HPDE6-E6E7 (cell line): Measurements from ENCODE around the gene PLCE1.
"Not testable (repeated sequence)": the region's sequence is repeated elsewhere in the genome, so short reads cannot be mapped to it uniquely, and the experiment has no call there.

ENCODE experiments used
- DNase-seq: peaks from one replicate; pipeline ENCODE4 v3.0.0; 2011; ENCODE audit warnings: missing footprints; ENCODE audit errors: extremely low spot score

The PLCE1 gene

DNA sequence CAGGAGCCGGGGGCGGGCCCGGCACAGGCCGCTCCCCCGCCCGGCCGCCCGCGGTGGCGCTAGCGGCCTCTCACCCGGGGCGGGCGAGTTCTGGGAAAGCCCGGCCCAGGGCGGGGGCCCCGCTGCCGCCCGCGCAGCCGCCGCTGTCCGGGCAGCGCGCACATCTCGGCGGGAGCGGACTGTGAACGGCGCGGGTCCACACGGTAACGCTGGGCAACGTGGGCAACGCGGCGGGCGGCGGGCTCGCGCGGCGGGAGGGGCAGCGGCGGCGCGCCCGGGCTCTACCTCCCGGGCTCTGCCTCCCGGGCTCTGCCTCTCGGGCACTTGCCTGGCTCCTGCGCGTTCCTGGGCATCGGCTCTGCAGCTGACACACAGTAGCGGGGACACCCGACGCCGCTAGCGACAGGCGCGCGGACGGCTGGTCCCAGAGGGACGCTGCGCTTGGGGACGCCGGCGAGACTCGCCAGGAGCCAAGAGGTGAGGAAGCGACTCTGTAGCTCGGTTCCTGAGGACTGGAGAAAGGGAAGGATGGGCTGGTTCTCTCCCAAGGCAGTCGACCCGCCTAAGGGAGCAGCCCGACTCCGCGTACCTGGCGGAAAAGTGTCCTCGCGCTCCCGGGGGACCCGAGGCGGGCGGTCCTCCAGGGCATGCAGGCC is at the start of gene PLCE1:
PLCE1 (plus strand) TSS at position 150 of the 656 bp plus-strand sequence. CDS start 37,116 bp downstream, outside the sequence.
- no peak for DNase-seq

DNA sequence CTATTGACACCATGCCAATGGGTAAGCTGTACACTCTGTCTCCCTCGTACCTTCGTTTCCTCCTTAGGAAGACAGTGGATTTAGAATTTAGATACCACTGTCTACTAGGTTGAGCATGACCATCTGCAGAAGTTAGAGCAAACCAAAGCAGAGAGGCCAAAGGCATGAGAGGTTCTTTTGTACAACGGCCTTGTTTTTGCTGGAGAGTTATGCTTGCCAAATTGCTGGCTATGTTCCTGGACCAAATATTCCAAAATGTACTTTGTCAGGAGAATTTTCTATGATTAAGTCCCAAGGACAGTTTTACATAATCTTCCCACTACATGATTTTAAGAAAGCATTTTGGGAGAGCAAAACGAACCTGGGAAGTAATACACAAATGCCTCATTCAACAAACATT is 47.9 kb upstream of the PLCE1 start:
- no peak for DNase-seq

DNA sequence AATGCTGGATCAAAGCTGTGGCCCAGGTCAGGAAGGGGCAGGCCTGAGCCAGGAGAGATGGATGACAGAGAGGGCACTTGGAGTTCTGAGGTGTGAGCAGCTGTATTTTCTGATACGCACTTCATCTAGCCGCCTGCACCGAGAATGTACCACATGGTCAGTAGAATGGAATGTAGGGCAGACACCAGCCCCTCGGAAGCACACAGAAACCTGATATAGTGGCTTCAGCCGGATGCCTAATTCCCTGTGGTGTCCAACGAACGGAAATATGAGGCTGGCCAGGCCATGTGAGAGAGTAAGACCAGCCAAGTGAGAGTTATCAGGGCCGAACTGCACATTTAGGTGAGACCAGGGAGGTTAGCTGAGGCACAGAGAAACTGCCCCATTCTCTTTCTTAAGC is 46.7 kb upstream of the PLCE1 start:
- DNase-seq: no peak

DNA sequence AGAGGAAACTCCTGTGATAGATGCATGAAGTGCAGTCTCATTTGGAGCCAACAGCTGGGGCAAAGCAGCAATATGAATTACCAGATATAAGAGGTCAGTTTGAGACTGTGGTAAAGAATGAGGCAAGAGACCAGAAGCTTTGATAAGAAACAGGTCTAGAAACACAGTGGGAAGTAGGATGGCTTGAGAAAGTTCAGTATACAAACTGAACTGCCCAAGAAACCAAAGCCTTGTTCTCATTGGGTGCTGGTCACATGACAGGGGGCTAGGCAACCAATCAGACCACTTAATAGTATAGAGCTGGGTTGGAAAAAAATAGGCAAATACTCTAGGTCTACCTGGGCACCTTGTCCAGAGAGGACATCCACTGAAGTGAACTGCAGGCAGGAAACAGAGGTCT is 46.2 kb upstream of the PLCE1 start:
- DNase-seq: no peak

DNA sequence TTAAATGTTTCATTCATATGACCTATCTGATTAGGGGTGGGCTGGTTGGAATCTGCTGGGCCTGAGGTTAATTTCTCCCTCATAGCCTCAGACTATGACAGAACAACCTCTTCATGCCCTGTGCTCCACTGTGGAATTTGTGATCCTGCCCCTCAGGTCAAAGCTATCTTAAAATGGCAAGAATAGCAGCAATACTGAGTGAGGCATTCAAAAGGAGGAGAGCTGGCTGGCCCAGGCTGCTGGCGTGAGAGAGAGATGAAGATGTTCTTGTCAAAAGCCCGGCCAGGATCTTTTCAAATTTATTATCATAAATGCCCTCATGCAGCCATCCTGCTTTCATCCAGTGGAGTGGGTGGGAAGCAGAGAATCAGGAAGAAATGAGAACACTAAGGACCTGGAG is 41.8 kb upstream of the PLCE1 start:
- DNase-seq: no peak

DNA sequence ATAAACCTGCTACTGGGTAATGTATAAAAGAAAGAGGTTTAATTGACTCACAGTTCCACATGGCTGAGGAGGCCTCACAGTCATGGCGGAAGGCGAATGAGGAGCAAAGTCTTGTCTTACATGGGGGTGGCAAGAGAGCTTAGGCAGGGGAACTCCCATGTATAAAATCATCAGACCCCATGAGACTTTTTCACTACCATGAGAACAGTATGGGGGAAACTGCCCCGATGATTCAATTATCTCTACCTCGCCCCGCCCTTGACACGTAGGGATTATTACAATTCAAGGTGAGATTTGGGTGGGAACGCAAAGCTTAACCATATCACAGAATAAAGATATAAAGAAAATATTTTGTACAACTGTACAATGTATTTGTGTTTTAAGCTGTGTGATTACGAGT is 39.4 kb upstream of the PLCE1 start:
- DNase-seq: no peak

DNA sequence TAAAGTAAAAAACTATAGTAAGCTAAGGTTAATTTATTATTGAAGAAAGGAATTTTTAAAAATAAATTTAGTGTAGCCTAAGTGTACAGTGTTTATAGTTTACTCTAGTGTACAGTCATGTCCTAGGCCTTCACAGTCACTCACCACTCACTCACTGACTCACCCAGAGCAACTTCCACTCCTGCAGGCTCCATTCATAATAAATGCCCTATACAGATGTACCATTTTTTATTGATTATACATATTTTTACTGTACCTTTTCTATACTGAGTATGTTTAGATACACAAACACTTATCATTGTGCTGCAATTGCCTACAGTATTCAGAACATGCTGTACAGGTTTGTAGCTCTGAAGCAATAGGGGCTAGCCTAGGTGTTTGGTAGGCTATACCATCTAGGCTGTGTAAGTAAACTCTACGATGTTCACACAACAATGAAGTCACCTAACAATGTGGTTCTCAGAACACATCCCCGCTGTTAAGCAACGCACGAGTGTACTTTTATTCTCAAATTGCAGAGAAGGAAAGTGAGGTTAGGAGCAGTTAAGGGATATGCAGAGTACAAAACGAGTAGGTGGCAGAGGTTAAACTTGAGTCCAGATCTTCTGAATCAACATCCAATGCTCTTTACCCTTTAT is 38.9 kb upstream of the PLCE1 start:
- DNase-seq: no peak

DNA sequence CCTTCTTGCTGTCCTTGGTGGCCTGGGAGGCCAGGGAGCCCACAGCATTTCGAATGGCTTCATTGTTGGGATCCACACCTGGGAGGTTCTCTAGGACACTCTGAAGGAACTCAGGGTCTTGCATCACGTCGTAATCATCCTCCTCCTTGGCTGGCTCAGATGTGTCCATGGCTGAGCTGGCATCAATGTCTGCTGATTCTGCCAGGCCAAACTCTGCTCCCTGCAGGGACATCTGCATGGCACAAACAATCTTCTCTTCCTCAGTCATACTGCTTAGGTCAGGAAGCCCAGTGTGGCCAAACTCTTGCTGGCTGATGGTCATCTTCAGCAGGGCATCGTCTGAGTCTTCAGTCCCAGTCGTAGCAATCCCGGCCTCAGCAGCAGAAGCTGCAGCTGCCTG is 34.9 kb upstream of the PLCE1 start:
- DNase-seq: no peak

DNA sequence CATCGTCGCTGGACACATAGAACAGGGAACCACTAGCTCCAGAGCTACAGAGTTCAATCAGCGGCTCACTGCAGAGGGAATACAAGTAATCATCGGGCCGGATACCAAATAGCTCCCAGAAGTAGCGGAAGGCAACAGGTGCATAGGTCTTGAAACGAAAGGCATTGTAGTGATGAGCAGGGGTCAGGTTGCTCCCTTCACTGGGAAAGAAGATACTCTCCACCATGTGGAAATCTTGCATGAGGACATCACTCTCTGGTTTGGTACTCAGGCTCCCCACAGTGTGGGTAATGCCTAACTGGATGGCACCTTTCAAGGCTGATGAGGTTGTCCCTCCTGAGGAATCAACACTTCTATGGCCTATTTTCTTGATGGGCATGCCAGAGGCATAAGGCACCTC is 32.7 kb upstream of the PLCE1 start:
- DNase-seq: not testable (repeated sequence)

DNA sequence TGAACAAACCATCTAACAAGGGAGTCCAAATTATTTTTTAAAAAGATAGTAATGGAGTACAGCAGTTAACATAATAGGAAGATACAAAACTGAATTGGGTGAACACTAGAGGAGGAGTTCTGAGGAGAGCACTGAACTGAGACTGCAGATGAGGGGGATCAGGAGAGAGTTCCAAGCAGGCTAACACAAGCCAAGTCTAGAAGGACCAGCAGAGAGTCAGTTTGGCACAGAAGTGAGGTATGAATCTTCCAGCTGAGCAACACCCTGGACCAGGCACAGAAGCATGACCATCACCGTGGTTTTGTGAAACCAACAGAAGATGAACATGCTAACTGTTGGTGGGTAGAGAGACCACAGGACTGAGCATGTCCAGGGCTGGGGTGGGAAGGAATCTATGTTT is 30.8 kb upstream of the PLCE1 start:
- DNase-seq: no peak

DNA sequence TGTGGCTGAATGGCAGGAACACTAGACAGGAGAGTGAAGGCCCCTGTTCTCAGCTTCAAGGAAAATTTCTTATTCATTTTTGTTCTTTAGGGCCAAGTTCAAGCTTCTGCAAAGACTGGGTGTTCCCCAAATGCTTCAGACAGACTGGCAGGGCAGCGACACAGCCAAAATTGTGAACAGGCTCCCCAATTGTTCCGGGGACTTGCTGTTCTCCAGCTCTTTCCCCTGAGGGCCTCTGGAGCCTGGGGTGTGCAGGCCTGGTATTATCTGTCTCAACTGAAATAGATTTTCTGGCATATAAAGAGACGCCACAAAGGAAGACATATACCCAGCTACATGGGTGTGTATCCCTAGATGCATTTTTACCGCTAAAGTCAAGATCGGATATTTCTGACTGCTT is 30.3 kb upstream of the PLCE1 start:
- no peak for DNase-seq

DNA sequence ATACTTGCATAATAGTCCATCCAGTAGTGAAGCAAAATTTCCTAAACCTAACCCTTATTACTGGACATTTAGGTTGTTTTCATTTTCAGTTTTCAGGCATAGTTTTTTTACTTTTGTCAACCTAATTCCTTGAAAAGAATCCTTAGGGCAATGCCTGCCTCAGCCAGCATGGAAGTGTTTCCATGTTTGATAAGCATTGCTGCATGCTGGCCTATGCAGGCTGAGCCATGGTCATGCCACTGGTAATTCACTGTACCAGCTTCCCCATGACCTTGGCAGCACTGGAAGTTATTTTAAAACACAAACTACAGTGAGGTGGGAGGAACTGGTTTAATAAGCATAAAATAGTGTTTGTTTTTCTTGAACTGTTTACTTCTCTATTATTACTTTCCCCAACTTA is 27.8 kb upstream of the PLCE1 start:
- DNase-seq: no peak

DNA sequence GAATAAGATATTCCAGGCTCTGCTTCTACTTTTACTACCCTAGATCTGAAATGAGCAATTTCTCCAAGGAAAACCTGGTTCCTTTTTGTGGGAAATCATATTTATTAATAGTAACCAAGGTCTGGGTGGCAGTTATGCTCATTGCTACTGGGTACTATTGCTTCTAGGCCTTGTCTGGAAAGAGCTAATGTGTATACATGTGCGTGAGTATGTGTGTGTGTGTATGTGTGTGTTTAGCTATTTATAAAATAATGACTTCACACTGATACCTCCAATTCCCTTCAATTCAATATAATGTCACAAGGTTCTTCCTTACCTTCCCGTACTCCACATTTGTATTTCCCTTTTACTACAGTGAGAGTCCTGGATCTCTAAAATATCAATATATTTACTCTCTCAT is 26.0 kb upstream of the PLCE1 start:
- DNase-seq: no peak

DNA sequence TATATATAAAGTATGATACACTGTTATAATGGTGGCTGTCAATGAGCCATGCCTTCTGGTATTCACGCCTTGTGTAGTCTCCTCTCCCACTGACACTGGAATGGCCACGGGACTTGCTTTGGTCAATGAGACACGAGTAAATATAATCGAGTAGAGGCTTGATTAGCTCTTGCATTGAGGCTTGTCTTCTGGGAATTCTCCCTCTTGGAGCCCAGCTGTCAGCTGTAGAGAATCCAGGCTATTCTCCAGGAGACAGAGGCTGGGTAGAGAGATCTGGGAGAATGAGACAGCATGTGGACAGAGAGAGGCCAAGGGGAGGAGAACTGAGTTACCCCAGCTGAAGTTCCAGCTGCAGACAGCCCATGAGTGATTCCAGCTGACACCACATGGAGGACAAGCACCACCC is 25.2 kb upstream of the PLCE1 start:
- no peak for DNase-seq

DNA sequence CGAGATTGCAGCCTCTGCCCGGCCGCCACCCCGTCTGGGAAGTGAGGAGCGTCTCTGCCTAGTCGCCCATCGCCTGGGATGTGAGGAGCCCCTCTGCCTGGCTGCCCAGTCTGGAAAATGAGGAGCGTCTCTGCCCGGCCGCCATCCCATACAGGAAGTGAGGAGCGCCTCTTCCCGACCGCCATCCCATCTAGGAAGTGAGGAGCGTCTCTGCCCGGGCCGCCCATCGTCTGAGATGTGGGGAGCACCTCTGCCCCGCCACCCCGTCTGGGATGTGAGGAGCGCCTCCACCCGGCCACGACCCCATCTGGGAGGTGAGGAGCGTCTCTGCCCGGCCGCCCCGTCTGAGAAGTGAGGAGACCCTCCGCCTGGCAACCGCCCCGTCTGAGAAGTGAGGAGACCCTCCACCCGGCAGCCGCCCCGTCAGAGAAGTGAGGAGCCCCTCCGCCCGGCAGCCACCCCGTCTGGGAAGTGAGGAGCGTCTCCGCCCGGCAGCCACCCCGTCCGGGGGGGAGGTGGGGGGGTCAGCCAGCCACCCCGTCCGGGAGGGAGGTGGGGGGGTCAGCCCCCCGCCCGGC is 23.2 kb upstream of the PLCE1 start:
- not testable (repeated sequence) for DNase-seq

DNA sequence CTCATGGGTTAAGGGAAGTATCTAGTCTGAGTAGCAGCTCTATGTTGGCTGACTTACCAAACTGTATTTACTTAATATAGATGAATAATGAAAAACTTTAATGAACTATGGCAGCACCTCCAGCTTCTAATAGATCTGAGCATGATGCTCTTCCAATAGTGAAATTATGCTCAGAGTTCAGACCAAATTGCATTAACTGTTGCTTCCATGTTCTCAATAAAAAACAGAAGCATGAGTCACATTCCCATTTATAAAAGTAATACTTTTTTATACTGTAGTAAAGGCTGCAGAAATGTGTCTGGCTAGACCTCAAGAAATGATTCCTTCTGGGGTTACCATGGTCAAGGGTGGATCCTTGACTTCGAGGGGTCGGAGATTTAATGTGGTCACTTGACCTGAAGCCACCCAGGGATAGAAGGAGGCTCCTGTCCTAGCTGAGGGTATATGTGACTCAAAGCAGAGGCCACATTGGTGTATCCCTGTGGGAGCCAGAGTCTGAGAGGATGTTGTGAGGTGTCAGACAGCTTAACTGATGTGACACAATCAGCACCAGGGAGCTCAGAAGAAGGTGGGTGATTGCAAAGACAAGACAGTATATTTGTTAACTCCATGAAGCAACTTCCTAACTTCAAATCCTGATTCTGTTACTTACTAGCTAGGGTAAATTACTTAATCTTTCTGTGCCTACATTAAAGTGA is 19.8 kb upstream of the PLCE1 start:
- no peak for DNase-seq

DNA sequence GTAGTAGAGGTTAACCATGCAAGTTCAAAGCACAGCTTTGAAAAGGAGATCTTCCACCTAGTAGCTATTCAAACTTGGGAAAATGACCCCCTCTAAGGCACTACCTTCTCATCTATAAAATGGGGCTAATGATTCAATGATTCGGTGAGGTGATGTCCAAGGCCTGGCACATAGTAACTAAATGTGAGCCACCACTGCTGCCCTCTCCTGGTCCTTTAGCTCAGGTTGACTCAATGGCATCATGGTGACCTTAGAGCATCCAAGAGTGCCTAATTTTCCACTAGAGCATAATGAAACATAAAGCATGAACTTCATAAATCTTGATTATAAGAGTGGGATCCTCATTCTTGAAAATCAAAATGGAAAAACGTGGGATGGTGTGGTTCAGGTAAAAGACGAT is 16.3 kb upstream of the PLCE1 start:
- no peak for DNase-seq

DNA sequence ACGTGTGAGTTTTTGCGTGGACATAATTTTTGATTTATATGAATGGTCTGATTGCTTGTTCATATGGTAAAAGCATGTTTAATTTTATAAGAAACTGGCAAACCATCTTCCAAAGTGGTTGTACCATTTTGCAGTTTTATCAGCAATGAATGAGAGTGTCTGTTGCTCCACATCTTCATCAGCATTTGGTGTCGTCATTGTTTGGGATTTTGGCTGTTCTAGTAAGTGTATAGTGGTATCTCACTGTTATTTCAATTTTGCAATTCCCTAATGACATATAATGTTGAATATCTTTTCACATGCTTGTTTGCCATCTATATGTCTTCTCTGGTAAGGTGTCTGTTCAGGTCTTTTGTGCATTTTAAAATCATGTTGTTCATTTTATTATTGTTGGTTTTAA is 13.2 kb upstream of the PLCE1 start:
- DNase-seq: no peak

DNA sequence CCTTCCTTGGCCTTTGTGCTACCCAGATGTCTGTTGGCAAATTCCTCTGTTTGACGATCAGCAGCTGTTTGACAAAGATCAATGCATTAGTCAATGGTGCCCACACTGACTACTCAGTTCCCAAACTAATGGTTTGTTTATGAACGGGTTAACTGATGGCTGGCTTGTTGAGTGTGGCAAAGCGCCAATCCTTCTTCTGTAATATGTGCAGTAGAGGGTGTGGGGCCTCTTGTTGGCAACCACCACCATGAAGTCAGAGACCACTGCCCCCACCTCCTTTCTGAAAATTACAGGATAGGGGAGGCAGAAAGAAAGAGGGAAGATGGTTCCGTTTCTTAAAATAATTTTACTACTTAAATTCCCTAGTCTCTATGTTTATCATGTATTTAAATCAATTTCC is 2.6 kb upstream of the PLCE1 start:
- DNase-seq: no peak

DNA sequence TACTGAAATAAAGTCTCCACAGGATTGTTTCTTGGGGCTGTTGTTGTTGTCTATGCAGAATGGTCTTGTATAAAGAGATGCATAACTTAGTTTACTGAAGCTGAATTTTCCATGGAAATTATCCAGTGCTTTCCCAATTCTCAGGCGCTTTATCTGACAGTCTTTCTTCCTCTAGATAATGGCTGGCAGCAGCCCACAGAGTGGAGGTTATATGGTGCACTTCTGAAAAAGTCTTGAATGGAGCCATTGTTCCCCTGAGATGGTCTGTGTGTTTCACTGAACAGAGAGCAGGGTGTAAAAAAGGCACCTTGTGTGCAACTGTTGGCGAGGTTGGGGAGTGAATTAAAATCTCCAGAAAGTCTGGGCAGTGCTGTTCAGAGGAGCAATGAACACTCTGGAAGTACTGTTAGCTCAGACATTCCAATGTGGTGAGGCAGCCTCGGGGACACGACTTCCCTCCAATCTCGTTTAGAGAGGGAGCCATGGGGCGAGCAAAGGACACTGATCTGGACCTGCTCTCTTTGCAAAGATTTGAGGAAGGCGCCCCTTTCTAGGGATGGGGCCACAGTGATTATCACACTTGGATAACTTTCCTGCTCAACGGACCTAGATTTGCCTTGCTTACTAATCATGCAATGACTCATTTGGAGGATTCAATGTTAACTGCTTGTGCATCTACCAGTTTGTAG is 2.0 kb upstream of the PLCE1 start:
- DNase-seq: no peak

DNA sequence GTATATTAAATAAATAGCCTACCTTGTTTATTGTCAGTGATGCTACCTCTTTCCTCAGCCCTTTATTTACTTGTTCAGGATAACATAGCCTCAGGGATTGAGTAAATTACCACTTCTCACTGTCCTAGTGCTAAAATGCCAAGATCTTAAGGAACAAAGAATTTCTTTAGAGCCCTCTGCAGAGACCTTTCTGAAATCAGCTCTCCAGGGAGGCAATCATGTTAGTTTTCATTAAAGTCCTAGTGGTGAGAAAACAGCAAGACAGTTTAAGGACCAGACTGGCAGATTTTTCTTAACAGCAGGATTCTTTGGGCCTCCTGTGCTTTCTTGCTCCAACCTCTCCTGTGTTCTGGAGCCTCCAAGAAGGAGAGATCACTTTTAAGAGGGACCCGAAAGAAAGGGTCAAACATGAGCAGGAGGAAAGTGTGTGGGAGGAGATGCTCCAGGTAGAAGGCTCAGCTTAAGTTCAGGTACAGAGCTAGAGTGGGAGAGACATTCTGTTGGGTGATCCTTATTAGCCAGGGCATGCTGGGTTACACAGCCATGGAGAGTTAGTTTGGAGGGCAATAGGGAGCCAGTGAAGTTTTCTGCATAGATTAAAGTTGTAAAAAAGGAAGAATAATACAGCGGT is 1.2 kb upstream of the PLCE1 start:
- DNase-seq: no peak

DNA sequence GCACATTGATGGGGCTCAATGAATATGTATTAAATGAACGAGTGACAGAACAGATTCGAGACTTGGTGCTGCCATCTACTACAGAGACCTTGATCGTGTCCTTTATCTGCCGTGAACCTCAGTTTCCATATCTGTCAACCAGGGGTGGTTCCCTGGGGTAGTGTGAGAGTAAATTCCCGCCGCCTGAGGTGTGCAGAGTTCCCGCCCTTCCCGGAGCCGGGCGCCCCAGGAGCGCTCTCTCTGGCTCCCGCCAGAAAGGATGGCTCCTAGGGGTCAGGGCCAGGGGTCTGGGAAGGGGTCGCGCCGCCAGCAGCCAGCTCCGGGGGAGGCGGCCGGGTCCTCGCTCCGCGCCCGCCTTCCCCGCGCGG is 333 bp upstream of the PLCE1 start:
- no peak for DNase-seq
